NCI-H1436 treated with DMSO at 0.1 percent for 48 hours (cell line): ENCODE measurements around the gene ZNF585A.
"Not testable (repeated sequence)": the region's sequence is repeated elsewhere in the genome, so short reads cannot be mapped to it uniquely, and the experiment has no call there.

Source experiments
- DNase-seq: peaks from one replicate; lab custom pipeline; 2025; lab: John Stamatoyannopoulos, UW

Gene ZNF585A

GRCh38 chr19:37172368-37173366 lies at the start of gene ZNF585A:
Gene ZNF585A (minus strand): TSS chr19:37172695. CDS start chr19:37169910, 2,785 bp downstream.
- DNase-seq: peak; percentile 92

GRCh38 chr19:37221136-37221535 lies 48.6 kb upstream of the ZNF585A start:
- no peak for DNase-seq

- DNase-seq: no peak
These were observed 47.9 kb upstream of the ZNF585A start for GRCh38 chr19:37220383-37220782.

GRCh38 chr19:37218592-37218935 lies 46.1 kb upstream of the ZNF585A start:
- no peak for DNase-seq

GRCh38 chr19:37217775-37218591 lies 45.5 kb upstream of the ZNF585A start, which contains the start of gene ZNF383:
Gene ZNF383 (plus strand): TSS chr19:37218214. CDS start chr19:37230454, 12,240 bp downstream.
- peak; percentile 46 for DNase-seq

- DNase-seq: no peak
These were observed 44.9 kb upstream of the ZNF585A start for GRCh38 chr19:37217480-37217774.

GRCh38 chr19:37197768-37198167 lies 25.3 kb upstream of the ZNF585A start:
- no peak for DNase-seq

GRCh38 chr19:37197115-37197514 lies 24.6 kb upstream of the ZNF585A start:
- not testable (repeated sequence) for DNase-seq

- not testable (repeated sequence) for DNase-seq
These were observed 22.8 kb upstream of the ZNF585A start for GRCh38 chr19:37195248-37195647.

GRCh38 chr19:37186071-37186470 lies 13.6 kb upstream of the ZNF585A start:
- not testable (repeated sequence) for DNase-seq

GRCh38 chr19:37165635-37166034 lies 6.9 kb downstream of the ZNF585A start:
- DNase-seq: no peak

GRCh38 chr19:37160153-37160552 lies 12.3 kb downstream of the ZNF585A start:
- no peak for DNase-seq

GRCh38 chr19:37148214-37148613 lies 24.3 kb downstream of the ZNF585A start:
- DNase-seq: no peak

GRCh38 chr19:37136111-37136510 lies 36.4 kb downstream of the ZNF585A start:
- no peak for DNase-seq

GRCh38 chr19:37128821-37129177 lies 43.7 kb downstream of the ZNF585A start:
- no peak for DNase-seq

- no peak for DNase-seq
These were observed 44.3 kb downstream of the ZNF585A start for GRCh38 chr19:37127999-37128820.

GRCh38 chr19:37122093-37122492 lies 50.4 kb downstream of the ZNF585A start:
- not testable (repeated sequence) for DNase-seq

- DNase-seq: no peak
These were observed 58.5 kb downstream of the ZNF585A start for GRCh38 chr19:37114001-37114400.

GRCh38 chr19:37111753-37112152 lies 60.7 kb downstream of the ZNF585A start:
- DNase-seq: not testable (repeated sequence)

GRCh38 chr19:37104135-37104534 lies 68.4 kb downstream of the ZNF585A start:
- not testable (repeated sequence) for DNase-seq

GRCh38 chr19:37098570-37098969 lies 73.9 kb downstream of the ZNF585A start:
- no peak for DNase-seq

GRCh38 chr19:37095859-37096258 lies 76.6 kb downstream of the ZNF585A start:
- DNase-seq: no peak
